Activated CD4-positive, alpha-beta T cell treated with anti-CD3 and anti-CD28 coated beads for 4 hours (primary cell): ENCODE results near the gene SLC25A41.
A peak's percentile ranks its signal among the peaks of the same experiment; 100 is the strongest.

Experiments
- DNase-seq, 2 donors: peaks; one replicate each; pipeline ENCODE4 v3.0.0-alpha.2; 2020

SLC25A41 gene

GRCh38 chr19:6433663-6434062, at the start of gene SLC25A41:
Gene SLC25A41, minus strand, starts transcription at chr19:6433763. Its CDS starts 70 bp downstream, at chr19:6433693.
- no peak for DNase-seq

GRCh38 chr19:6483235-6483634, 49.7 kb upstream of the SLC25A41 start:
- no peak for DNase-seq

- no peak for DNase-seq
Measured at GRCh38 chr19:6482343-6482686, 48.8 kb upstream of the SLC25A41 start.

GRCh38 chr19:6481541-6482342, 48.2 kb upstream of the SLC25A41 start, which contains the start of gene DENND1C:
Gene DENND1C, minus strand, starts transcription at chr19:6481787. Its CDS starts 92 bp downstream, at chr19:6481695.
- peak; percentile 57 to 68 for DNase-seq

GRCh38 chr19:6480848-6481415, 47.4 kb upstream of the SLC25A41 start:
- peak in 1 of 2 donors; percentile 39 for DNase-seq

GRCh38 chr19:6479836-6480398, 46.4 kb upstream of the SLC25A41 start:
- no peak for DNase-seq

GRCh38 chr19:6478815-6479214, 45.3 kb upstream of the SLC25A41 start:
- DNase-seq: no peak

GRCh38 chr19:6476896-6477431, 43.4 kb upstream of the SLC25A41 start:
- no peak for DNase-seq

- peak; percentile 48 to 51 for DNase-seq
Measured at GRCh38 chr19:6476155-6476895, 42.8 kb upstream of the SLC25A41 start.

GRCh38 chr19:6475321-6476108, 42.0 kb upstream of the SLC25A41 start:
- no peak for DNase-seq

GRCh38 chr19:6473647-6474046, 40.1 kb upstream of the SLC25A41 start:
- no peak for DNase-seq

- DNase-seq: no peak
Measured at GRCh38 chr19:6472713-6473112, 39.1 kb upstream of the SLC25A41 start.

GRCh38 chr19:6471076-6471475, 37.5 kb upstream of the SLC25A41 start:
- DNase-seq: no peak

- no peak for DNase-seq
Measured at GRCh38 chr19:6470173-6470572, 36.6 kb upstream of the SLC25A41 start.

GRCh38 chr19:6467384-6467783, 33.8 kb upstream of the SLC25A41 start:
- DNase-seq: no peak

GRCh38 chr19:6466526-6467248, 33.1 kb upstream of the SLC25A41 start:
- no peak for DNase-seq

- no peak for DNase-seq
Measured at GRCh38 chr19:6465663-6466062, 32.1 kb upstream of the SLC25A41 start.

GRCh38 chr19:6465006-6465405, 31.4 kb upstream of the SLC25A41 start:
- DNase-seq: no peak

GRCh38 chr19:6464070-6464873, 30.7 kb upstream of the SLC25A41 start, which contains the start of gene CRB3:
Gene CRB3, plus strand, starts transcription at chr19:6464271. Its CDS starts 431 bp downstream, at chr19:6464702.
- peak; percentile 51 to 58 for DNase-seq

- DNase-seq: peak; percentile 97 to 98
Measured at GRCh38 chr19:6460099-6460884, 26.7 kb upstream of the SLC25A41 start.
